ENCODE results near the gene EPB41L3. TPM values are rescaled to one million over a fixed set of nuclear protein-coding genes. Genes with fewer than 3 reads are reported as not detected.

The EPB41L3 gene
- total RNA-seq, 1 experiment from 2014 or later = 16.1 TPM

GRCh38 chr18:5541644-5542043 lies 2.2 kb downstream of the EPB41L3 start:
- Histone ChIP-seq H2BK5ac (ENCODE audit: insufficient read length, low read length) (no peak overlapping the region), H2BK20ac (ENCODE audit: low read depth, low read length, poor library complexity, severe bottlenecking) (no peak overlapping the region), H3K18ac (ENCODE audit: insufficient read length, low read depth, low read length) (no peak overlapping the region), H3T11ph (ENCODE audit: low read length) (no peak overlapping the region), H3K9ac (ENCODE audit: extremely low read depth, insufficient read length, low read length) (no peak overlapping the region), H3K27me3 (ENCODE audit: insufficient read depth, low read length) (no peaks in the 10 kb centered on the region), H2BK15ac (ENCODE audit: low read depth, low read length) (no peak overlapping the region), H4K91ac (ENCODE audit: insufficient read length, low read depth, low read length) (no peak overlapping the region), H3K23ac (ENCODE audit: insufficient read length, low read depth, low read length) (no peak overlapping the region), H3K23me2 (ENCODE audit: insufficient read length, low read depth, low read length, poor library complexity, severe bottlenecking) (peaks cover 13% of the 10 kb centered on the region), H2BK120ac (ENCODE audit: low read depth, low read length, poor library complexity, severe bottlenecking) (no peak overlapping the region), H4K20me1 (ENCODE audit: control insufficient read depth, insufficient read depth, insufficient read length) (no peaks in the 10 kb centered on the region), H3K4me2 (ENCODE audit: insufficient read depth, insufficient read length, low read length) (peak overlapping the region; percentile 59), H3K27ac (ENCODE audit: insufficient read length, low read depth, low read length) (no peak overlapping the region), H3K79me1 (ENCODE audit: insufficient read depth, low read depth, low read length, poor library complexity, severe bottlenecking) (no peaks in the 10 kb centered on the region), H3K56ac (ENCODE audit: insufficient read length, low read depth, low read length) (no peak overlapping the region), H3K4ac (ENCODE audit: low read depth, low read length) (no peak overlapping the region), H2BK12ac (ENCODE audit: insufficient read length, low read depth, low read length) (no peak overlapping the region), H2AFZ (ENCODE audit: low read length) (no peak overlapping the region), H4K5ac (ENCODE audit: insufficient read length, low read depth, low read length) (no peak overlapping the region), H4K8ac (replicated peaks; ENCODE audit: insufficient read length, low read depth, low read length) (no peak overlapping the region), H3K9me3 (ENCODE audit: control insufficient read depth, low read depth, low read length) (no peaks in the 10 kb centered on the region), H3K4me1 (ENCODE audit: insufficient read depth, low read length) (peaks cover 2% of the 10 kb centered on the region; the same call in 1 of the 2 replicates), H2AK5ac (ENCODE audit: insufficient read length, low read length) (no peak overlapping the region), H3K14ac (ENCODE audit: insufficient read depth, low read length) (no peak overlapping the region), H3K79me2 (ENCODE audit: insufficient read depth, low read length) (no peaks in the 10 kb centered on the region)
- Mint-ChIP-seq H3K9me3 (peaks cover 0 to 3% of the 10 kb centered on the region in 2 experiments; a peak in 1 of 5 replicates), H3K4me1 (peaks cover 34 to 36% of the 10 kb centered on the region in 2 experiments), H3K4me3 (peak overlapping the region in 1 of 2 experiments; percentile 86; a peak in 3 of 5 replicates), H3K27me3 (ENCODE audit: low read depth) (peaks cover 25% of the 10 kb centered on the region), H3K36me3 (ENCODE audit: insufficient read depth in 1 of 3, low read depth in 3 of 3) (no peaks in the 10 kb centered on the region), H3K27ac (no peak overlapping the region)
- WGBS (ENCODE audit: extremely low coverage, insufficient read length, low lambda C conversion rate) = no CpG with 5 or more reads among the region's 3 CpGs
- DNase-seq = no peak
- no peak for TF ChIP-seq CTCF (conservative IDR thresholded peaks at IDR 0.05)

All from H9 (cell line).